BLaER1 treated with 17β-estradiol and CSF1 and Interleukin-3, amounts not matched to agents 10 nM and 100 nM (cell line): ENCODE data around the gene SPTBN4.
"Not testable (repeated sequence)": the region's sequence is repeated elsewhere in the genome, so short reads cannot be mapped to it uniquely, and the experiment has no call there.

Experiments
- H3K27ac ChIP-seq, 11 experiments: shearing (Covaris generic); formaldehyde crosslinking; 2 replicates each; pipeline ENCODE4 v1.8.1; 2022
- H3K27me3 ChIP-seq, 11 experiments: shearing (Covaris generic); formaldehyde crosslinking; 2 replicates each; pipeline ENCODE4 v1.8.1; 2022
- H3K36me3 ChIP-seq, 11 experiments: shearing (Covaris generic); formaldehyde crosslinking; 2 replicates each; pipeline ENCODE4 v1.8.1; 2022
- H3K4me1 ChIP-seq, 10 experiments: shearing (Covaris generic); formaldehyde crosslinking; 2 replicates each; pipeline ENCODE4 v1.8.1; 2022
- H3K4me2 ChIP-seq, 11 experiments: shearing (Covaris generic); formaldehyde crosslinking; 2 replicates each; pipeline ENCODE4 v1.8.1; 2022
- H3K4me3 ChIP-seq, 10 experiments: shearing (Covaris generic); formaldehyde crosslinking; 2 replicates each; pipeline ENCODE4 v1.8.1; 2022
- H3K9ac ChIP-seq, 11 experiments: shearing (Covaris generic); formaldehyde crosslinking; 2 replicates each; pipeline ENCODE4 v1.8.1; 2022
- H3K9me3 ChIP-seq, 11 experiments: shearing (Covaris generic); formaldehyde crosslinking; replicated peaks in 1 of 11; 2 replicates each; pipeline ENCODE4 v1.8.1; 2022
- H4K20me1 ChIP-seq, 11 experiments: shearing (Covaris generic); formaldehyde crosslinking; 2 replicates each; pipeline ENCODE4 v1.8.1; 2022
- Cebpa-rat ChIP-seq, 11 experiments: shearing (Covaris generic); IDR thresholded peaks; 2 replicates each; pipeline ENCODE4 v1.8.1; 2022

SPTBN4 gene

GRCh38 chr19:40512110-40512472 lies 45.3 kb downstream of the SPTBN4 start:
- Histone ChIP-seq H3K9me3 (peaks cover 0 to 12% (median 5%) of the 10 kb centered on the region in 11 experiments; a peak in 7 of 22 replicates), H3K27me3 (no peaks in the 10 kb centered on the region), H3K4me1 (no peaks in the 10 kb centered on the region), H3K4me3 (no peak overlapping the region), H3K4me2 (no peak overlapping the region), H3K27ac (no peak overlapping the region), H4K20me1 (no peaks in the 10 kb centered on the region), H3K36me3 (no peaks in the 10 kb centered on the region), H3K9ac (no peak overlapping the region)
- no peak for TF ChIP-seq Cebpa-rat (IDR thresholded peaks at IDR 0.05)

GRCh38 chr19:40512473-40513344 lies 45.9 kb downstream of the SPTBN4 start:
- no peak for TF ChIP-seq Cebpa-rat (IDR thresholded peaks at IDR 0.05)
- Histone ChIP-seq H3K9me3 (peaks cover 0 to 12% (median 5%) of the 10 kb centered on the region in 11 experiments; a peak in 7 of 22 replicates), H3K36me3 (no peaks in the 10 kb centered on the region), H3K27ac (no peak overlapping the region), H4K20me1 (no peaks in the 10 kb centered on the region), H3K27me3 (no peaks in the 10 kb centered on the region), H3K4me1 (no peaks in the 10 kb centered on the region), H3K4me2 (no peak overlapping the region), H3K4me3 (no peak overlapping the region), H3K9ac (no peak overlapping the region)

- Histone ChIP-seq H3K4me3 (no peak overlapping the region), H3K27ac (no peak overlapping the region), H3K9ac (no peak overlapping the region), H3K4me1 (no peaks in the 10 kb centered on the region), H3K9me3 (peaks cover 0 to 12% (median 5%) of the 10 kb centered on the region in 11 experiments; a peak in 7 of 22 replicates), H3K4me2 (no peak overlapping the region), H4K20me1 (no peaks in the 10 kb centered on the region), H3K27me3 (no peaks in the 10 kb centered on the region), H3K36me3 (no peaks in the 10 kb centered on the region)
- no peak for TF ChIP-seq Cebpa-rat (IDR thresholded peaks at IDR 0.05)
These were observed 46.5 kb downstream of the SPTBN4 start for GRCh38 chr19:40513345-40513678.

- peaks cover 0 to 12% (median 5%) of the 10 kb centered on the region in 11 experiments; a peak in 7 of 22 replicates for H3K9me3 ChIP-seq
- H3K4me1 ChIP-seq, result no peaks in the 10 kb centered on the region
- no peaks in the 10 kb centered on the region for H4K20me1 ChIP-seq
- H3K36me3 ChIP-seq, result no peaks in the 10 kb centered on the region
- TF ChIP-seq Cebpa-rat (IDR thresholded peaks at IDR 0.05), result no peak
- H3K4me3 ChIP-seq, result no peak overlapping the region
- no peak overlapping the region for H3K4me2 ChIP-seq
- H3K9ac ChIP-seq, result no peak overlapping the region
- no peak overlapping the region for H3K27ac ChIP-seq
- H3K27me3 ChIP-seq, result no peaks in the 10 kb centered on the region
These were observed 47.0 kb downstream of the SPTBN4 start for GRCh38 chr19:40513741-40514315.

- Histone ChIP-seq H3K9me3 (peaks cover 0 to 12% (median 5%) of the 10 kb centered on the region in 11 experiments; a peak in 7 of 22 replicates), H3K36me3 (no peaks in the 10 kb centered on the region), H3K4me3 (no peak overlapping the region), H3K27me3 (no peaks in the 10 kb centered on the region), H3K4me2 (no peak overlapping the region), H4K20me1 (no peaks in the 10 kb centered on the region), H3K27ac (no peak overlapping the region), H3K4me1 (no peaks in the 10 kb centered on the region), H3K9ac (no peak overlapping the region)
- TF ChIP-seq Cebpa-rat (IDR thresholded peaks at IDR 0.05), result no peak
These were observed 50.4 kb downstream of the SPTBN4 start for GRCh38 chr19:40517248-40517647.

GRCh38 chr19:40519352-40520322 lies 52.8 kb downstream of the SPTBN4 start:
- Histone ChIP-seq H4K20me1 (no peaks in the 10 kb centered on the region), H3K9me3 (no peaks in the 10 kb centered on the region), H3K9ac (no peak overlapping the region), H3K4me2 (no peak overlapping the region), H3K27me3 (no peaks in the 10 kb centered on the region), H3K4me1 (peaks cover 0 to 6% (median 2%) of the 10 kb centered on the region in 10 experiments; a peak in 4 of 20 replicates), H3K27ac (no peak overlapping the region), H3K4me3 (no peak overlapping the region), H3K36me3 (no peaks in the 10 kb centered on the region)
- TF ChIP-seq Cebpa-rat (IDR thresholded peaks at IDR 0.05), result no peak

- TF ChIP-seq Cebpa-rat (IDR thresholded peaks at IDR 0.05), result no peak
- no peaks in the 10 kb centered on the region for H3K36me3 ChIP-seq
- H3K4me3 ChIP-seq, result no peak overlapping the region
- H3K4me2 ChIP-seq, result no peak overlapping the region
- H3K9me3 ChIP-seq, result no peaks in the 10 kb centered on the region
- H3K27ac ChIP-seq, result no peak overlapping the region
- H3K4me1 ChIP-seq, result peaks cover 0 to 6% (median 2%) of the 10 kb centered on the region in 10 experiments; a peak in 4 of 20 replicates
- H3K9ac ChIP-seq, result no peak overlapping the region
- H4K20me1 ChIP-seq, result no peaks in the 10 kb centered on the region
- H3K27me3 ChIP-seq, result no peaks in the 10 kb centered on the region
These were observed 54.5 kb downstream of the SPTBN4 start for GRCh38 chr19:40521276-40521675.

- not testable (repeated sequence) for H3K9ac ChIP-seq, H3K36me3 ChIP-seq
These were observed 55.1 kb downstream of the SPTBN4 start for GRCh38 chr19:40521900-40522299.

More at GRCh38 chr19:40521900-40522299, 55.1 kb downstream of the SPTBN4 start:
- not testable (repeated sequence) for H3K4me3 ChIP-seq, H3K4me1 ChIP-seq, H3K4me2 ChIP-seq, H4K20me1 ChIP-seq, H3K27me3 ChIP-seq, H3K9me3 ChIP-seq, H3K27ac ChIP-seq
